HL-60/S4 (cell line): Measurements from ENCODE around the gene ZP2.

Source experiments
- in situ Hi-C: fragments of 300-500 bp; cut with MboI; formaldehyde crosslinking; loops from 2 replicates; pipeline ENCODE4 v1.14.3; 2022; ENCODE audit warnings: low sequenced_read_pairs

Gene ZP2

DNA sequence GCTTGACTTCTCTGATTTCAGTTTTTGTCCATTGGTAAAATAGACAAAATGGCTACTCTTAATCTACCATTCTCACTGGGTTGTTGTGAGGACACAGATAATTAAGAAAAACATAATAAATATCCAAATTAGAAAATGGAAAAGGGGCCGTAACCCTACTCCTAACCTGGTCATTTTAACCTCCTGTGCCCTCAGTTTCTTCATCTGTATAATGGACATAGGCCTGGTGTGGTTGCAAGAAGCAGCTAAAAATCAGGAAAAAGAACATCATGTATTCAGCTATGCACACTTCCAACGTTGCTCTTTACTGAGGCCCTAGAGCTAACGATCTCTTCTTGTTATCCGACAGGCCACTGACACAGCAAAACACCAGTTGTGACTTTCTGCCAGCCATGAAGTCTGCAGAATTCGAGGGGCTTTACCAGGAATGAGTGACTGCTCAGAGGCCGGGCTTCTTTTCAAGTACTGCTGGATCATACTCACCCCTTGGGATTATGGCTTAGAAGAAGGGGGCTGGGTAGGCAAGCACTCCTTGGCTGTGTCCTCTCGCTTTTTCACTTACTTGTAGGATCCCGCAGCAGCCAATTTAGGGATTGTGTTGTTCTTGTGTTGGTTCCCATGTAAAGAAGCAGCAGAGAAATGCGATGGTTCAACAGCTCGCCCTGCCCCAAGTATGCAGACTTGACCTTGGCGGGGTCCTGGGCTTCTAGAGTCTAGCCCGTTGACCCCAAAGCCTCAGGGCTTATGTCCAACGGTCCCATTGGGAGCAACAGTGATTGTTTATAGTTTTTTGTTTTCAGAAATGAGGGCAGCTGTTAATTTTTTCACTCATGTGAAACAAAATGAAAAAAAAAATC, 32.0 kb downstream of the ZP2 start:
- in situ Hi-C loops: no loop called here

- in situ Hi-C loops: no loop called here
These were observed 36.0 kb downstream of the ZP2 start for GRCh38 chr16:21175397-21175796.

DNA sequence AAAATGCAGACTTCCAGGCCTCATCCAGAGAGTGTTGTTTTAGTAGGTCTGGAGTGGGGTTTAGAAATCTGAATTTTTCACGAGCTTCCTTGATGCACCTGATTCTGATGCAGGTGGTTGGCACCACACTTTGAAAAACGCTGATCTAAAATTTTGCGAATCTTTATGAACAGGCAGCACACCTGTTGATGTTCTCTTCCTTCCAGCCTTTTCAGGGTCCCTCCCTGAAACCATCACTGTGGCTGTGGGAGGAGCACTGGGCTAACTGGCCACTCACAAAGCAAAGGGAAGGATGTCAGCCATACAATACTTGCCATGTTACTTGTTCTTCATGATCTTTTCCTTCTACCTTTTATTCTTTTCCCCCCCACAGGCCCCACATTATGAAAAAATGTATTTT, 38.7 kb downstream of the ZP2 start:
- in situ Hi-C loops: loop anchor here (25.0 kb wide), 2 partner anchors 1015 to 1165 kb away; no protein-coding TSS in a partner anchor

DNA sequence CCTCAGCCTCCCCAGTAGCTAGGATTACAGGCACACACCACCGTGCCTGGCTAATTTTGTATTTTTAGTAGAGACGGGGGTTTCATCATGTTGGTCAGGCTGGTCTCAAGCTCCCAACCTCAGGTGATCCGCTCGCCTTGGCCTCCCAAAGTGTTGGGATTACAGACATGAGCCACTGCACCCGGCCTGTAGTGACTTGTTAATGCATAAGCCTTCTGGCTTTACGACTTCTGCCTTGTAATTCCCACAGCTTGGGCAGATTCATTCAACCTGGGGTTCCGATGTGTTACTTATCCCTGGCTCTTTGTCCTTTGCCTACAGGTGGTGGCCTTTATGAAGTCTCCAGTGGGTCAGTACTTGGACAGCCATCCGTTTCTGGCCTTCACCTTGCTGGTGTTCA, 41.3 kb downstream of the ZP2 start:
- in situ Hi-C loops: loop anchor here (25.0 kb wide), 2 partner anchors 1017 to 1167 kb away; no protein-coding TSS in a partner anchor

- in situ Hi-C loops: loop anchor here (25.0 kb wide), 2 partner anchors 1018 to 1168 kb away; no protein-coding TSS in a partner anchor
These were observed 42.0 kb downstream of the ZP2 start for GRCh38 chr16:21169249-21169981.

DNA sequence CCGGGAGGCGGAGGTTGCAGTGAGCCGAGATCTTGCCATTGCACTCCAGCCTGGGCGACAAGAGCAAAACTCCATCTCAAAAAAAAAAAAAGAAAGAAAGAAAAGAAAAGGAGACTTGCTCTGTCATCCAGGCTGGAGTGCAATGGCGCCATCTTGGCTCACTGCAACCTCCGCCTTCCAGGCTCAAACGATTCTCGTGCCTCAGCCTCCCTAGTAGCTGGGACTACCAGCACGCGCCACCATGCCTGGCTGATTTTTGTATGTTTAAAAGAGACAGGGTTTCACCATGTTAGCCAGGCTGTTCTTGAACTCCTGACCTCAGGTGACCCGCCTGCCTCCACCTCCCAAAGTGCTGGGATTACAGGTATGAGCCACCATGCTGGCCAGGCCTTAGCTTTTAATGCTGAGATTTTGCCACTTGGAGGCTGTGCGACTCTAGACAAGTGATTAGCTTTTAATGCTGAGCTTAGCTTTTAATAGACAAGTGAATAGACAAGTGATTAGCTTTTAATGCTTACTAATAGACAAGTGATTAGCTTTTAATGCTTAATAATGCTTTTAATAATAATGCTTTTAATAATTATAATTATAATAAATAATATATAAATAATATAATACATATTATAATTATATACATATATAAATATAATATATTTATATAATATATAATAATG, 43.3 kb downstream of the ZP2 start:
- in situ Hi-C loops: loop anchor here (25.0 kb wide), 2 partner anchors 1019 to 1169 kb away; no protein-coding TSS in a partner anchor

- in situ Hi-C loops: loop anchor here (25.0 kb wide), 2 partner anchors 1020 to 1170 kb away; no protein-coding TSS in a partner anchor
These were observed 44.0 kb downstream of the ZP2 start for GRCh38 chr16:21167360-21167759.

GRCh38 chr16:21166561-21166961, 44.8 kb downstream of the ZP2 start:
- in situ Hi-C loops: loop anchor here (25.0 kb wide), 2 partner anchors 1021 to 1171 kb away; no protein-coding TSS in a partner anchor

- in situ Hi-C loops: loop anchor here (25.0 kb wide), 2 partner anchors 1023 to 1173 kb away; no protein-coding TSS in a partner anchor
These were observed 46.7 kb downstream of the ZP2 start for GRCh38 chr16:21164521-21165168.

DNA sequence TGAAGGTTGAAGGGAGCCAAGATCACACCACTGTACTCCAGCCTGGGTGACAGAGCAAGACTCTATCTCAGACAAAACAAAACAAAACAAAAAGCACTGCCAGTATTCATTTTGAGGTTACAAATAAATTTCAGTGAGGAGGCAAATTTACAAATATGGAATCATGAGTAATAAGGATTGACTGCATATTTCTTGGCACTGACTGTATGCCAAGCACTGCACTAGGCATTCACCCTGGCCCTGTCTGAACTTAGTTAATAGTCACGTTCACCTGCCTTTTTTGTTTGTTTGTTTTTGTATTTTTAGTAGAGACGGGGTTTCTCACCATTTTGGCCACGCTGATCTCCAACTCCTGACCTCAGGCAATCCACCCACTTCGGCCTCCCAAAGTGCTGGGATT, 47.8 kb downstream of the ZP2 start:
- in situ Hi-C loops: loop anchor here (25.0 kb wide), 2 partner anchors 1024 to 1174 kb away; no protein-coding TSS in a partner anchor

- in situ Hi-C loops: loop anchor here (25.0 kb wide), 2 partner anchors 1025 to 1175 kb away; no protein-coding TSS in a partner anchor
These were observed 48.7 kb downstream of the ZP2 start for GRCh38 chr16:21162661-21163151.

GRCh38 chr16:21161211-21161610, 50.2 kb downstream of the ZP2 start:
- in situ Hi-C loops: loop anchor here (25.0 kb wide), 2 partner anchors 1026 to 1176 kb away; no protein-coding TSS in a partner anchor

GRCh38 chr16:21160276-21160675, 51.1 kb downstream of the ZP2 start:
- in situ Hi-C loops: loop anchor here (25.0 kb wide), 2 partner anchors 1027 to 1177 kb away; no protein-coding TSS in a partner anchor

DNA sequence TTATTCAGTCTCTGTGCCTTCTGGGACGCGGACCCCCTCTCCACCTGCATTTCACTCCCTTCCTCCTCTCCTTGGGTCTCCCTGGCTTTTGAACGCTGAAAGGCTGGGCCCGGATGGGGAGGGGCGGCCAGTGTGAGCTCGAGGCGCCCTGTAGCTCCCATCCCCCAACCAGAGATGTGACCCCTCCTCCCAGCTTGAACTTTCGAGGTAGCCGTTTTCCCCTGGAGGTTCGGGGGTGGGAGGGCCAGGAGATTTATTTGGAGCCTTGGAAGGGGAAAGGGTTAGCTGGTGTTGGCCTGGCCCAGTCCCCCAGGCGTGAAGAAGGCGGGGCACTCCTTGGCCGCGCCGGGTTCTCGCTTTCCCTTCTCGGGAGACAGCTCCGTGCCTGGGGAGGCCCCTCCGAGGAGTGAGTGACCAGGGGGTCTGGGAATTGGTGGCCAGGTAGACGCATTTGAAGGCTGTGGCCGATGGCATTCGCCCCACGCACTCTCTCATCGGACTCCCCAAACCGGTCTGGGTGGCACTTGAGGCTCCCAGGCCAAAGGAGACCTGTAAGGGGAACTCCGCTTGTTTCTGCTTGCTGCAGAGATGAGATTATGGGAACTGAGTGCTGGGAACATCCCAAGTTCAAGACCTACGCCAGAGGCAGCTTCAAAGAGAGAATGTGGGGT, 52.0 kb downstream of the ZP2 start:
- in situ Hi-C loops: loop anchor here (25.0 kb wide), 2 partner anchors 1028 to 1178 kb away; no protein-coding TSS in a partner anchor

DNA sequence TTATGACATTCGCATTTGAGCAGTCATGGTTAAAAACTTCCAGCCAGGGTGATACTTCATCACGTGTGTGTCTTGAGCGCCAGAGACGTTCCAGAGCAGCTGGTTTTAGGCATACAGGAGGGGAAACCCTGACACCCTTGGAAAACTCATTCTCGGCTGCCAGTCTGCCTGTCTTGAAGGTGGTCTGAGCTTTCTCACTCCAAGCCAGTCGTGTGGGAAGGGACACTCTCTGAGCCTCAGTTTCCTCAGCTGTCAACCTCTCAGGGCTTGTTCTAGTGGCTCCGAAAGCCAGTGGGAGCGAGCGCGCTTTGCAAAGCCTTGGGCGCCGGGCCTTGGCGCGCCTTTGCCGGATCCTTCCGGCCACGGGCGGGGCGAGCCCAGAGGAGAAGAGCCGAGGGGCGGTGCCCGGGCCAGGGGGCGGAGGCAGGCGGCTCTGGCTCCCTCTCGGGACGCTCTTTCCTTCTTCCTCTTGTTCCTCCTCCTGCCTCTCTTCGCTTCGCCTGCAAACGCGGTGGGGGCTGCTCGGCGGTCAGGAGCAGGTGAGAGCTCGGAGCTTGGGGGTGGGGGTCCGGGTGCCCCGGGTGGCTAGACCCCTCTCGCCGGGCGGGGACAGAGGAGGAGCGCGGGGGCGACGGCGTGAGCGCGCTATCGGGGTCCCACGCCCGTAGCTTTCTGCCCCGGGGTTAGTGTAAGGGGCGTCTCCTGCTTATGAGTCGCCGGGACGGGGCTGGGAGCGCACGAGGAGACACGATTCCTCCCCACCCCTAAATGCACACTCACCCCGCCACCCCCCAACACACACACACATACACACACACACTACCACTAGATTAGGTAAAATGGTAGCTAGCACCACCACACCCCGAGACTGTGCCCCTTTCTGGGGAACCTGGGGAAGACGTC, 52.9 kb downstream of the ZP2 start, which contains the start of gene LDAF1:
Gene LDAF1, plus strand, starts transcription at position 467 of the 903 bp plus-strand sequence. CDS start 2,509 bp downstream, outside the sequence.
- in situ Hi-C loops: loop anchor here (25.0 kb wide), 2 partner anchors 1029 to 1179 kb away; no protein-coding TSS in a partner anchor

GRCh38 chr16:21157632-21158031, 53.7 kb downstream of the ZP2 start:
- in situ Hi-C loops: loop anchor here (25.0 kb wide), 2 partner anchors 1030 to 1180 kb away; no protein-coding TSS in a partner anchor

DNA sequence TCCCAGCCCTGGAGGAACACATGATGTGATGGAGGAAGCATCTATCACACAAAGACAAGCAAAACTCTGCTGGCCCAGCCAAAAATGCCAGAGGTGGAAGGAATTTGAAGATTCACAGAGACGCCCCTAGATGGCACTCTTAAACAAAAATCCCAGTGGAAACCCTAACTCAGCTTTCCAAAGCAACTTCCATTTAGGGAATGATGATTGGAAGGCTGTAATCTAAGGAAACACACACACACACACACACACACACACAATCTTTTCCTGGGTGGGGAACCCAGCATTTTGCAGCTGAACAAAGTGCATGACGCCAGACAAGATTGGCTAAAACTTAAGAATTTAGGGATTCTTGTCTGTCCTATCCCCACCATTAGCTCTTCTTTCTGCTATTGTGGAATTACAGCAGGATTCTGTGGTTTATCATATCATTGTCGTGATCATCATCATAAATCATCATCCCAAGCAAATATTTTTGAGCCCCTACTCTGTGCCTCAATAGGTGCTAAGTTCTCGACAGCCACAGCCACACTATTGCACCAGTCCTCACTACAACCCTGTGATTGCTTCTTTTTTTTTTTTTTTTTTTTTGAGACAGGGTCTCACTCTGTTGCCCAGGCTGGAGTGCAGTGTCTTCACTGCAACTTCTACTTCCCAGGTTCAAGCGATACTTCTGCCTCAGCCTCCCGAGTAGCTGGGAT, 54.5 kb downstream of the ZP2 start:
- in situ Hi-C loops: loop anchor here (25.0 kb wide), 2 partner anchors 1030 to 1180 kb away; no protein-coding TSS in a partner anchor
